Measurements from ENCODE around the gene SNX7. TPM values are rescaled to one million over a fixed set of nuclear protein-coding genes. Genes with fewer than 3 reads are reported as not detected.

The SNX7 gene
- total RNA-seq, 1 donor from 2014 or later = 23.4 TPM

GRCh38 chr1:98705591-98705990, 44.1 kb downstream of the SNX7 start:
- TF ChIP-seq CTCF (IDR thresholded peaks at IDR 0.05; ENCODE audit: insufficient read depth, low read length, poor library complexity, severe bottlenecking) = no peak
- DNase-seq (ENCODE audit: low read depth) = no peak
- H3K4me3 ChIP-seq (ENCODE audit: low read depth, low read length) = no peak overlapping the region
- H3K36me3 ChIP-seq (ENCODE audit: control insufficient read depth, insufficient read depth, low read length) = no peaks in the 10 kb centered on the region
- no peaks in the 10 kb centered on the region for H3K27me3 ChIP-seq (ENCODE audit: control insufficient read depth, insufficient read depth, low read length)

DNA sequence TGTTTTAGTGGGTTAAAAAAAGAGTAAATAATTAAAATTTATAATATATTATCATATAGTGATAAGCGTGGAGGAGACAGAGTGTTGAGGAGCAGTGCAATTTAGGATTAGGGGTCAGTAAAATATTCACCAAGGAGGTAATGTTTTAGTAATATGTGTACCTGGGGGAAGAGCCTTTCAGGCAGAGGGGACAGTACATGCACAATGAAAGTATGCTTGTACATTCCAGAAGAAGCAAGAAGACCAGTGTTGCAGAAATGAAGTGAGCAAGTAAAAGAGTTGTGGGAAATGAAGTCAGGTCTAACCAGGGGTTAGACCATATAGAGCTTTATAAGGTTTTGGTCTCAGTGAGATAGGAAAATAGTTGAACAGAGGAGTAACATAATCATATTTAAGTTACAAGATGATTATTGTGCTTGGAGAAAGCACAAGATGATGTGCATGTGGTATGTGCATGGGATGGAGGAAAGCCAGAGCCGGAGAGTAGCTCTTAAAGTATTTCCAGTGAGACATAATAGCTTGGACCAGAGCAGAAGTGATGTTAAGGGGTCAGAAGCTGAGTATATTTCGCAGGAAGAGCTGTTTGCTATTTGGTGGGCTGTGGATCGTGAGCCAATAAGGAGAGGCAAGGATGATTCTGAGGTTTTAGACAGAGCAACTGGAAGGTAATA, 44.8 kb downstream of the SNX7 start:
- H3K27me3 ChIP-seq (ENCODE audit: control insufficient read depth, insufficient read depth, low read length) = no peaks in the 10 kb centered on the region
- no peak for TF ChIP-seq CTCF (IDR thresholded peaks at IDR 0.05; ENCODE audit: insufficient read depth, low read length, poor library complexity, severe bottlenecking)
- DNase-seq (ENCODE audit: low read depth) = no peak
- H3K36me3 ChIP-seq (ENCODE audit: control insufficient read depth, insufficient read depth, low read length) = no peaks in the 10 kb centered on the region
- no peak overlapping the region for H3K4me3 ChIP-seq (ENCODE audit: low read depth, low read length)

- no peak for DNase-seq (ENCODE audit: low read depth)
- Histone ChIP-seq H3K36me3 (ENCODE audit: control insufficient read depth, insufficient read depth, low read length) (no peaks in the 10 kb centered on the region), H3K27me3 (ENCODE audit: control insufficient read depth, insufficient read depth, low read length) (no peaks in the 10 kb centered on the region), H3K4me3 (ENCODE audit: low read depth, low read length) (no peak overlapping the region)
- TF ChIP-seq CTCF (IDR thresholded peaks at IDR 0.05; ENCODE audit: insufficient read depth, low read length, poor library complexity, severe bottlenecking) = no peak
Measured at GRCh38 chr1:98707556-98707955, 46.0 kb downstream of the SNX7 start.

DNA sequence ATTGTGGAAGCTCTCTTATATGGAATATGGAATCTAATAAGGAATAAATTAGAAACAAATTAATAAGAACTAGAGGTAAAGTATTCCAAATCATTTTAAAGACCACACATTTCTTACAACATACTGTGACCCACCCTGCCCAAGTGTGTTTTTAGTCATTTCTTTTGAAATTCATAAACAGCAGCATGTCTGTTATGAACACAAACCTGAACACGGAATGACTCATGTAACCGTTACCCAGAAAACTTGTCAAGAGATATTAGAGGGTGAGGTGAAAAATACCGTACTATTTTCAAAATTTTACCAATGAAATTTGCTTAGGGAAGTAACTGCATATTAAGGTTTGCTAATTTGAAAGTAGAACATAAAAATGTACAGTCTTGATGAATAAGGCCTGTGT, 48.4 kb downstream of the SNX7 start:
- H3K4me3 ChIP-seq (ENCODE audit: low read depth, low read length) = no peak overlapping the region
- TF ChIP-seq CTCF (IDR thresholded peaks at IDR 0.05; ENCODE audit: insufficient read depth, low read length, poor library complexity, severe bottlenecking) = no peak
- H3K36me3 ChIP-seq (ENCODE audit: control insufficient read depth, insufficient read depth, low read length) = no peaks in the 10 kb centered on the region
- no peaks in the 10 kb centered on the region for H3K27me3 ChIP-seq (ENCODE audit: control insufficient read depth, insufficient read depth, low read length)
- DNase-seq (ENCODE audit: low read depth) = no peak

DNA sequence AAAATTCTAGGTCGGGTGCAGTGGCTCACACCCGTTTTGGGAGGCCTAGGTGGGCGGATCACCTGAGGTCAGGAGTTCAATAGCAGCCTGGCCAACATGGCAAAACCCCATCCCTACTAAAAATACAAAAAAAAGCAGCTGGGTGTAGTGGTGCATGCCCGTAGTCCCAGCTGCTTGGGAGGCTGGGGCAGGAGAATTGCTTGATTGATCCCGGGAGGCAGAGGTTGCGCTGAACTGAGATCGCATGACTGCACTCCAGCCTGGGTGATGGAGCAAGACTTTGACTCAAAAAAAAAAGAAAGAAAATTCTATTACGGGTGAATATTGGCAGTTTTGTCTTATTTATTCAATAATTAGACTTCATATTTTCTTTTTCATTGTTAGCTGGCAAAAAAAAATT, 62.1 kb downstream of the SNX7 start:
- TF ChIP-seq CTCF (IDR thresholded peaks at IDR 0.05; ENCODE audit: insufficient read depth, low read length, poor library complexity, severe bottlenecking) = no peak
- DNase-seq (ENCODE audit: low read depth) = no peak
- H3K4me3 ChIP-seq (ENCODE audit: low read depth, low read length) = no peak overlapping the region
- no peaks in the 10 kb centered on the region for H3K36me3 ChIP-seq (ENCODE audit: control insufficient read depth, insufficient read depth, low read length)
- H3K27me3 ChIP-seq (ENCODE audit: control insufficient read depth, insufficient read depth, low read length) = no peaks in the 10 kb centered on the region
